MM.1S (cell line): ENCODE results near the gene CELF5.

Source experiments
- CTCF ChIP-seq: fragments of 300-600 bp; sonication (generic); IDR thresholded peaks from 2 replicates; pipeline ENCODE4 v1.5.1; 2016; ENCODE audit warnings: antibody characterized with exemption, low read length, mixed read lengths
- EZH2 ChIP-seq: fragments of 300-600 bp; sonication (generic); optimal IDR thresholded peaks from 2 replicates; pipeline ENCODE3; 2017; ENCODE audit warnings: low read depth, mild to moderate bottlenecking, antibody characterized with exemption, low read length, mixed read lengths
- EZH2phosphoT487 ChIP-seq: fragments of 300-600 bp; sonication (generic); IDR thresholded peaks from 2 replicates; pipeline ENCODE4 v1.6.1; 2018; ENCODE audit warnings: antibody characterized with exemption, low read length

GRCh38 chr19:3320354-3320670, 95.9 kb downstream of the CELF5 start:
- no peak for TF ChIP-seq EZH2
- TF ChIP-seq CTCF = no peak
- TF ChIP-seq EZH2phosphoT487 = no peak
